ENCODE measurements around the gene CHRNA5.

DNA sequence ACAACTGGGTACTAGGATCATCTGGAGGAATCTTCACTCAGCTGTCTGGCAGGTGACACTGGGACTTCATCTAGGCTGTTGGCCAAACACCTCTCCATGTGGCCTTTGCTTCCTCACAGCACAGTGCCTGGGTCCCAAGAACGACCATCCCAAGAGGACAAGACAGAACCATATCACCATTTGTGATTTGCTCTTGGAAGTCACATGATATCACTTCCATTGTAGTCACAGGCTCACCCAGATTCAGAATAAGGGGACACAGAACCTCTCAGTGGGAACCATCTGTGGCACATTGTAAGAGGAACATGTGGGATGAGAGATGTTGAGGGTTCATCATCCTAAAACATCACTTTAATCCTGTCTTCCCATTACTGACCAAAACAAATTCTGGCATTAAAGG, 27.0 kb upstream of the CHRNA5 start:
- TF ChIP-seq POLR2A (IDR thresholded peaks at IDR 0.05; ENCODE audit: low read depth, low read length): no peak
- no peak for TF ChIP-seq POLR2AphosphoS5 (IDR thresholded peaks at IDR 0.05; ENCODE audit: low read depth, low read length)
- no peak for TF ChIP-seq PAX5 (IDR thresholded peaks at IDR 0.05; ENCODE audit: insufficient read depth, low read length, severe bottlenecking)
- no peak for TF ChIP-seq TAF1 (IDR thresholded peaks at IDR 0.05; ENCODE audit: low read depth, low read length)
- no peak for TF ChIP-seq SPI1 (IDR thresholded peaks at IDR 0.05; ENCODE audit: low read depth, low read length)
